Stomach (tissue), 9 donors: Measurements from ENCODE around the gene ARL6IP5. TPM values are rescaled to one million over a fixed set of nuclear protein-coding genes. Genes with fewer than 3 reads are reported as not detected.

ENCODE experiments used
- DNase-seq, 2 donors: peaks; one replicate each; pipeline versions ENCODE4 v3.0.0 to v3.0.0-alpha.2; 2013 to 2019
- H3K27ac ChIP-seq, 5 donors: fragments of 200-600 bp in 4 of 5; sonication (generic) in 4 of 5; one replicate each; pipeline ENCODE4 v1.5.1; 2013 to 2019; ENCODE audit warnings: mild to moderate bottlenecking in 1 of 5, moderate library complexity in 1 of 5
- H3K27me3 ChIP-seq, 3 donors: fragments of 200-600 bp; sonication (generic); one replicate each; pipeline ENCODE4 v1.5.1; 2017 to 2019; ENCODE audit warnings: mixed run types in 1 of 3
- H3K36me3 ChIP-seq, 4 donors: fragments of 200-600 bp; sonication (generic); 1 replicate in 3 of 4; 2 replicates in 1 of 4; pipeline ENCODE4 v1.5.1; 2016 to 2019
- H3K4me1 ChIP-seq, 4 donors: fragments of 200-600 bp; sonication (generic); one replicate each; pipeline ENCODE4 v1.5.1; 2016 to 2019
- H3K4me3 ChIP-seq, 4 donors: fragments of 200-600 bp; sonication (generic) in 3 of 4; one replicate each; pipeline ENCODE4 v1.5.1; 2016 to 2019; ENCODE audit warnings: mild to moderate bottlenecking in 1 of 4
- H3K9me3 ChIP-seq, 4 donors: fragments of 200-600 bp; sonication (generic); one replicate each; pipeline ENCODE4 v1.5.1; 2016 to 2019
- EP300 ChIP-seq: sonication (generic); formaldehyde crosslinking; IDR thresholded peaks from one replicate; pipeline ENCODE4 v1.6.1; 2017; ENCODE audit warnings: antibody characterized with exemption
- POLR2A ChIP-seq, 4 donors: fragments of 450-650 bp; IDR thresholded peaks; one replicate each; pipeline ENCODE4 v1.6.1; 2016; ENCODE audit warnings: antibody characterized with exemption in 4 of 4, control low read depth in 2 of 4, mild to moderate bottlenecking in 1 of 4, moderate library complexity in 1 of 4
- POLR2AphosphoS5 ChIP-seq, 3 donors: sonication (generic); formaldehyde crosslinking; IDR thresholded peaks; one replicate each; pipeline ENCODE4 v1.6.1; 2016; ENCODE audit warnings: antibody characterized with exemption in 3 of 3
- WGBS, 5 donors: extraction: QIAGEN DNeasy Blood & Tissue Kit in 3 of 5; methylation state at CpG; one replicate each; pipeline versions ENCODE4 v1.1.5 to v1.1.7; 2013 to 2018; 5-methylcytosine and 5-hydroxymethylcytosine counted together
- intact Hi-C: fragments of 100-400 bp; cut with DNase I; formaldehyde crosslinking; loops from one replicate; pipeline ENCODE4 v1.15.1; 2023; ENCODE audit warnings: low total_unique reads
- polyA plus RNA-seq, 3 donors: library from polyadenylated mRNA; stranded (reverse); fragments of 200-250 nt; gene quantifications; one replicate each; pipeline ENCODE4 v1.2.3, GENCODE V29; 2013
- total RNA-seq, 5 donors: library from RNA; depleted of rRNA; stranded (reverse); fragments of >200 nt; gene quantifications; one replicate each; pipeline versions ENCODE4 v1.1.0 to v1.2.3, GENCODE V29; 2014 to 2016
- TF ChIP-seq, protein P1 (sequence below), 7 experiments: fragments of 450-650 bp in 4 of 7; fragments of 200-600 bp in 3 of 7; sonication (generic) in 3 of 7; IDR thresholded peaks; one replicate each; pipeline ENCODE4 v1.5.1; 2016 to 2019; ENCODE audit warnings: antibody characterized with exemption in 7 of 7, control low read depth in 2 of 7, mild to moderate bottlenecking in 1 of 7
- donor health status: healthy with polysubstance abuse.
- donor health status: Bipolar disorder and iron deficiency.
- donor health status: healthy.

Gene ARL6IP5
- total and polyA plus RNA-seq, 8 donors: 13.4 to 74.2 (median 49.1) TPM

DNA sequence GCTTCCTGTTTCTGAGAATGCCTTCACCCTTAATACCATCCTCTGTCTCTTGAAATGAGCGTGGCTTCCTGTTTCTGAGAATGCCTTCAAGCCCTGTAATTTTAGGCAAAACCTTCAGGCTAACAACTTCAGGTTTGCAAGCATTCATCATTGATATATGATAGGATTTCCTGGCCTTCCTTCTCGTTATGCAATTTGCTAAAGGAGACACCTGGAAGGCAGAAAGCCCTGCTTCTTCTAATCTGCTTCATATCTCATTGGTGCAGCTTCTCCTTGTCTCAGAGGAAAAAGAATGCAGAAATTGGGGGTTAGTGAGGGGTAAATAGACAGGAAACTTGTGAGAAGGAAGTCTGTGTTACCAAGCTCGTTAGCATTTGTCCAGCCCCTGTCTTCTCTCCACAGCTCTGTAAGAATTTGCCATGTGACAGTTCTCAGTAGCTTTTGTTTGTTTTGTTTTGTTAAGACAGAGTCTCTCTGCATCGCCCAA, 7.3 kb downstream of the ARL6IP5 start:
- Histone ChIP-seq H3K27me3 (no peaks in the 10 kb centered on the region), H3K27ac (peak overlapping the region; percentile 30 to 97 (median 75)), H3K4me1 (peaks cover 78 to 100% (median 91%) of the 10 kb centered on the region in 4 donors), H3K4me3 (no peak overlapping the region), H3K9me3 (no peaks in the 10 kb centered on the region), H3K36me3 (peaks cover 0 to 7% (median 0%) of the 10 kb centered on the region in 4 donors)
- 29 to 36% (median 30%) methylated on average over 4 of the region's 4 CpGs for WGBS, 5 donors
- DNase-seq: no peak
- TF ChIP-seq EP300: no peak
- no peak for TF ChIP-seq POLR2A (IDR thresholded peaks at IDR 0.05)
- TF ChIP-seq POLR2AphosphoS5 (IDR thresholded peaks at IDR 0.05): no peak
- TF ChIP-seq, protein P1, sequence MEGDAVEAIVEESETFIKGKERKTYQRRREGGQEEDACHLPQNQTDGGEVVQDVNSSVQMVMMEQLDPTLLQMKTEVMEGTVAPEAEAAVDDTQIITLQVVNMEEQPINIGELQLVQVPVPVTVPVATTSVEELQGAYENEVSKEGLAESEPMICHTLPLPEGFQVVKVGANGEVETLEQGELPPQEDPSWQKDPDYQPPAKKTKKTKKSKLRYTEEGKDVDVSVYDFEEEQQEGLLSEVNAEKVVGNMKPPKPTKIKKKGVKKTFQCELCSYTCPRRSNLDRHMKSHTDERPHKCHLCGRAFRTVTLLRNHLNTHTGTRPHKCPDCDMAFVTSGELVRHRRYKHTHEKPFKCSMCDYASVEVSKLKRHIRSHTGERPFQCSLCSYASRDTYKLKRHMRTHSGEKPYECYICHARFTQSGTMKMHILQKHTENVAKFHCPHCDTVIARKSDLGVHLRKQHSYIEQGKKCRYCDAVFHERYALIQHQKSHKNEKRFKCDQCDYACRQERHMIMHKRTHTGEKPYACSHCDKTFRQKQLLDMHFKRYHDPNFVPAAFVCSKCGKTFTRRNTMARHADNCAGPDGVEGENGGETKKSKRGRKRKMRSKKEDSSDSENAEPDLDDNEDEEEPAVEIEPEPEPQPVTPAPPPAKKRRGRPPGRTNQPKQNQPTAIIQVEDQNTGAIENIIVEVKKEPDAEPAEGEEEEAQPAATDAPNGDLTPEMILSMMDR (IDR thresholded peaks at IDR 0.05): no peak
- intact Hi-C loops: no loop called here

DNA sequence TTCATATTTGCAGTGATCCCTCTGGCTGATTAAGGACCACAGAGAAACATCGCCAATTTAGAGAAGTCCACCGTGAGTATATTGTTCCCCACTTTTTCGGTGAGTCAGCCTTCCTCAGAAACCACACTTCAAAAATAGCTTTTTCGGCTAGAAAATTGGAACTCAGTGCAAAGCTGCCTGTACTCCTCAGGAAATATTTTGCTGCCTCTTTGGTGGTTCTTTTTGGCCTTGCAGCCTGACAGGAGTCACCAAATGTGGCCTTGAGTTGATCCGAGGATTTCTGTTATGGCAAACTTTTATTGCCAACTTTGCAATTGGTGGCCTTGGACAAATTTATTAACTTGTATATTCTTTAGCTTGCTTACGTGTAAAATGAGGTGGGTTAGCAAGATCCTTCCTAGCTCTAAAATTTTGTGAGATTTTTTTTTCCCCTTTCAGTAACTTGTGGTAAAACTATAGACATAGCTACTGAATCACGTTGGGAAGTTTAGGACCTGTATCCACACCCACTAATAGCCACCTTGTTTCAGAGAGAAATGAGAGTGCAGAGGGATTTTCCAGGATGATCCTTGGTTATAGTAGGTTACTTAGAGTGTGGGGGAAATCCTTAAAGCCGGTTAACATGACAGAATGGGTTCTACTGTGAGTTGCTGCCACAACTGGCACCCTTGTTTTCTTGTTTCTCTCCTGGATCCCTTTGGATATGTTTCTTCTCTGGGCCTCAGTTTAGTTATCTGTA, 9.9 kb downstream of the ARL6IP5 start:
- peak overlapping the region; percentile 4 to 97 (median 75) for H3K27ac ChIP-seq
- WGBS, 5 donors: 40 to 57% (median 54%) methylated on average over 8 of the region's 8 CpGs
- H3K9me3 ChIP-seq: no peaks in the 10 kb centered on the region
- TF ChIP-seq POLR2A (IDR thresholded peaks at IDR 0.05): no peak
- no peak for TF ChIP-seq POLR2AphosphoS5 (IDR thresholded peaks at IDR 0.05)
- TF ChIP-seq EP300: no peak
- TF ChIP-seq, protein P1 (IDR thresholded peaks at IDR 0.05): no peak
- peaks cover 57 to 94% (median 75%) of the 10 kb centered on the region in 4 donors for H3K4me1 ChIP-seq
- H3K4me3 ChIP-seq: no peak overlapping the region
- no peaks in the 10 kb centered on the region for H3K27me3 ChIP-seq
- peaks cover 0 to 7% (median 0%) of the 10 kb centered on the region in 4 donors for H3K36me3 ChIP-seq
- DNase-seq: no peak
- intact Hi-C loops: no loop called here

GRCh38 chr3:69095636-69096035, 10.9 kb downstream of the ARL6IP5 start:
- Histone ChIP-seq H3K36me3 (peaks cover 0 to 17% (median 6%) of the 10 kb centered on the region in 4 donors), H3K9me3 (no peaks in the 10 kb centered on the region), H3K27ac (peak overlapping the region; percentile 28 to 97 (median 75)), H3K4me1 (peaks cover 49 to 88% (median 69%) of the 10 kb centered on the region in 4 donors), H3K4me3 (no peak overlapping the region), H3K27me3 (no peaks in the 10 kb centered on the region)
- WGBS, 5 donors: 74 to 76% (median 74%) methylated on average over 5 of the region's 5 CpGs
- DNase-seq: no peak
- TF ChIP-seq EP300 (no peak), POLR2A (IDR thresholded peaks at IDR 0.05) (no peak), POLR2AphosphoS5 (IDR thresholded peaks at IDR 0.05) (no peak)
- TF ChIP-seq, protein P1 (IDR thresholded peaks at IDR 0.05): no peak
- intact Hi-C loops: no loop called here

GRCh38 chr3:69096299-69096698, 11.6 kb downstream of the ARL6IP5 start:
- no peak for DNase-seq
- TF ChIP-seq POLR2A (IDR thresholded peaks at IDR 0.05) (no peak), EP300 (no peak), POLR2AphosphoS5 (IDR thresholded peaks at IDR 0.05) (no peak)
- TF ChIP-seq, protein P1 (IDR thresholded peaks at IDR 0.05): no peak
- H3K9me3 ChIP-seq: no peaks in the 10 kb centered on the region
- 91 to 100% (median 93%) methylated on average over 2 to 5 of the region's 5 CpGs for WGBS, 5 donors
- peaks cover 0 to 15% (median 7%) of the 10 kb centered on the region in 4 donors for H3K36me3 ChIP-seq
- H3K27ac ChIP-seq: peak overlapping the region in 3 of 5 donors; percentile 75 to 97 (median 96)
- intact Hi-C loops: no loop called here
- no peak overlapping the region for H3K4me3 ChIP-seq
- H3K27me3 ChIP-seq: no peaks in the 10 kb centered on the region
- peaks cover 46 to 85% (median 63%) of the 10 kb centered on the region in 4 donors for H3K4me1 ChIP-seq
